Erythroblast (primary cell): Measurements from ENCODE around the gene CDK5R2.

Source experiments
- GATA1 ChIP-seq: IDR thresholded peaks from 2 replicates; pipeline ENCODE4 v1.6.1; 2011; ENCODE audit warnings: low read depth, mild to moderate bottlenecking, control low read depth, low read length, moderate library complexity
- POLR2A ChIP-seq: IDR thresholded peaks from 2 replicates; pipeline ENCODE4 v1.6.1; 2011; ENCODE audit warnings: mild to moderate bottlenecking, low read length

- TF ChIP-seq POLR2A (no peak), GATA1 (no peak)
Measured at GRCh38 chr2:218944759-218945404, 14.6 kb upstream of the CDK5R2 start.
